Mucosa of rectum (tissue), 2 donors: ENCODE results near the gene MICAL3.
"Not testable (repeated sequence)": the region's sequence is repeated elsewhere in the genome, so short reads cannot be mapped to it uniquely, and the experiment has no call there.

ENCODE experiments used
- H3K27ac ChIP-seq, 2 donors: one replicate each; pipeline ENCODE4 v1.7.0; 2013; ENCODE audit warnings: inconsistent platforms in 2 of 2, low read depth in 2 of 2, low read length in 2 of 2
- H3K27me3 ChIP-seq, 2 donors: one replicate each; pipeline ENCODE4 v1.7.0; 2013; ENCODE audit warnings: low read length in 2 of 2; ENCODE audit not compliant: control insufficient read depth in 2 of 2, insufficient read depth in 2 of 2
- H3K36me3 ChIP-seq, 2 donors: one replicate each; pipeline ENCODE4 v1.7.0; 2013; ENCODE audit warnings: low read length in 2 of 2; ENCODE audit not compliant: control insufficient read depth in 2 of 2, insufficient read depth in 2 of 2
- H3K4me1 ChIP-seq, 2 donors: one replicate each; pipeline ENCODE4 v1.7.0; 2013; ENCODE audit warnings: low read length in 2 of 2, mild to moderate bottlenecking in 1 of 2; ENCODE audit not compliant: control insufficient read depth in 2 of 2, insufficient read depth in 2 of 2
- H3K4me3 ChIP-seq, 2 donors: one replicate each; pipeline ENCODE4 v1.7.0; 2013; ENCODE audit warnings: low read length in 2 of 2
- H3K9ac ChIP-seq, 2 donors: one replicate each; pipeline ENCODE4 v1.7.0; 2013; ENCODE audit warnings: low read length in 2 of 2, low read depth in 1 of 2, mild to moderate bottlenecking in 1 of 2
- H3K9me3 ChIP-seq, 2 donors: one replicate each; pipeline ENCODE4 v1.7.0; 2013; ENCODE audit warnings: low read length in 2 of 2; ENCODE audit not compliant: control insufficient read depth in 2 of 2
- donor health status: healthy.
- donor health status: Normal muscosa, but diverticular disease.

MICAL3 gene

DNA sequence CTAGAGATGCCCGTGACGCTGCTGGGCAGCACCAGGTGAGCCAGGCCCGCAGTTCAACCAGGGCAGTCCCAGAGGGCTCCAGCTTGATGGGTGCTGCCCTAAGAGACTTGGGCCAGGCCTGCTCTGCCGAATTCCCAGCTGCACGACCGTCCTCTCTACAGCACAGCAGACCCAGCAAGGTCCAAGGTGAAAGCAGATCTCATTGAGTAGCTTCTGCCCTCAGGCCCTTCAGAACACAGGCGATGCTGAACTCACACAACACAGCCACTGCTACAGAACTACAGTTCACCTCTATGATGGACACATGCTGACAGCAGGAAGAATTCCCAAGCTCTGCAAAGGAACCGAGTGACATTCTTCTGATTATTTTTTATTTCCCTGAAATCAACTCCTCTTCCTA, 81.6 kb downstream of the MICAL3 start:
- no peaks in the 10 kb centered on the region for H3K36me3 ChIP-seq
- H3K9me3 ChIP-seq, result no peaks in the 10 kb centered on the region
- H3K4me1 ChIP-seq, result peaks cover 0 to 4% of the 10 kb centered on the region in 2 donors
- no peak overlapping the region for H3K4me3 ChIP-seq
- no peaks in the 10 kb centered on the region for H3K27me3 ChIP-seq
- H3K27ac ChIP-seq, result no peak overlapping the region
- H3K9ac ChIP-seq, result no peak overlapping the region

DNA sequence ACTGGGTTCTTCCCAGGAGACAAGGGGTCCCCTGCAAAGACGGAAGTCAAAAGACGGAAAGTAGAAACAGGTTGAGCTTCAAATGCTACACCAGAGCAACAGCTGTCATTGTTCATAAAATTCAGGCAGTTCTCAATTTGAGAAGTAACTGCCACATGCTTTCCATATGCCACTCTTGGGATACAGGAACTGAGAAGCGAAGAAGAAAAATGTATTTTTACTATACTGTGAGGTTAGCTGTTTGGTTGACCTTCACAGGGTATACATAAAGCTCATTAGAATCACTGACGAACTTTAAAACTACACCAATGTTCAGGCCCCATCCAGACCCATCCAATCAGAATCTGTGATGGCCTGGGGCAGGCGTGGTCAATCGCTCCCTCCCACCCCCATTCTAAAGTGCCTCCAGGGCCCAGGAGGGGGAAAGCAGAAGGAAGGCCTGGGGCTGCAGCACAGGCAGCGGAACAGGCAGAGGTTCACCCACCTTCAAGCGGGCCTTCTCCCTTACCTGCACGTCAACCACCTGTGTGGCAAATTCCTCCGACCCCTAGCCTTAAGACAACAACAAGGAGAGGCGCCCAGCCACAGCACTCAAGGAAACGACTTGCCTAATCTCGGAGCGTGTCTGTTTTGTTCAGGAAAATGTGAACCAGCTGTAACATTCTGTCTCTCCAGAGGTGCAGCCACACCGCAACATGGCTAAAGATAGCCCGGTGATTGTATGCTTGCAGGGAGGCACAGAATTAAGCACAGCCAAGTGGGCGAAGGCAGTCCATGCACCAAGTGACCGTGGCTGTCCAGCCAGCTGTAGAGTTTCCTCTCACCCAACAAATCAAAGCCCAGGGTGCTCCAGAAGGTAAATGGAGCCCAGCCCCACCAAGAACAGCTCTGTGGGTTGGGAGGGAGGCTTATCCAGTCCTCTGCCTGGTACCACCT, 82.6 kb downstream of the MICAL3 start:
- H3K9me3 ChIP-seq, result no peaks in the 10 kb centered on the region
- no peak overlapping the region for H3K9ac ChIP-seq
- peaks cover 0 to 4% of the 10 kb centered on the region in 2 donors for H3K4me1 ChIP-seq
- H3K27me3 ChIP-seq, result no peaks in the 10 kb centered on the region
- H3K36me3 ChIP-seq, result no peaks in the 10 kb centered on the region
- H3K4me3 ChIP-seq, result no peak overlapping the region
- H3K27ac ChIP-seq, result no peak overlapping the region

DNA sequence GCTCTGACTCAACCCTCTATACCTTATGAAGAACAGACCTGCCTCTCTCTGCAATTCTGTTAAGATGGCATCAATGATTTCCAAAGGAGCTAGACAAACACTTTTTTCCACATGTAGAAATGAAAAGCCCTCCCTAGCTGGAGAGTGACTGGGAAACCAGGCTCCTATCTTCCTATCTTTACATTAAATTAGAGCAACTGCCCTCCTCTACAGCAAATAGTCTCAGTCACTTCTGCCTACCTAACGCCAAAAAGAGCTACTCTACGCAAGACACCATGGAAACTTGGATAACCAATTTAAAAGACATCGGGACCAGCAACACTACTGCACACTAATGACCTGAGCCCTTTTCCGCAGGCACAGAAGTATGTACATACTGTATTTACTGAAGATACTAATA, 84.8 kb downstream of the MICAL3 start:
- Histone ChIP-seq H3K4me1 (peaks cover 0 to 4% of the 10 kb centered on the region in 2 donors), H3K9me3 (no peaks in the 10 kb centered on the region), H3K36me3 (no peaks in the 10 kb centered on the region), H3K27ac (no peak overlapping the region), H3K4me3 (no peak overlapping the region), H3K27me3 (no peaks in the 10 kb centered on the region), H3K9ac (no peak overlapping the region)

DNA sequence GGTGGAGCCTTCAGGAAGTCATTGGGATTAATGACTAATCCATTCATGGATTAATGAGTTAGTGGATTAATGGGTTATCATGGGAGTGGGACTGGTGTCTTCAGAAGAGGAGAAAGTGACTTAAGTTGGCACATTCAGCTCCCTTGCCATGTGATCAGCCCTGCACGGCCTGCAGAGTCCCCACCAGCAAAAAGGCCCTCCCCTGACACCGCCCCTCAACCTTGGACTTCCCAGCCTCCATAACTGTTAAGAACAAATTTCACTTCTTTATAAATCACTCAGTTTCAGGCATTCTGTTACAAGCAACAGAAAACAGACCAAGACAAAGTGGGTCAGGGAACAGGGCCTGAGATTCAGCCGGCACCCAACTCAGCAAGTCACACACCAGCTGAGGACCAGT, 85.3 kb downstream of the MICAL3 start:
- H3K9ac ChIP-seq, result no peak overlapping the region
- H3K27me3 ChIP-seq, result no peaks in the 10 kb centered on the region
- no peaks in the 10 kb centered on the region for H3K36me3 ChIP-seq
- H3K4me1 ChIP-seq, result peaks cover 0 to 3% of the 10 kb centered on the region in 2 donors
- no peaks in the 10 kb centered on the region for H3K9me3 ChIP-seq
- H3K27ac ChIP-seq, result no peak overlapping the region
- no peak overlapping the region for H3K4me3 ChIP-seq

DNA sequence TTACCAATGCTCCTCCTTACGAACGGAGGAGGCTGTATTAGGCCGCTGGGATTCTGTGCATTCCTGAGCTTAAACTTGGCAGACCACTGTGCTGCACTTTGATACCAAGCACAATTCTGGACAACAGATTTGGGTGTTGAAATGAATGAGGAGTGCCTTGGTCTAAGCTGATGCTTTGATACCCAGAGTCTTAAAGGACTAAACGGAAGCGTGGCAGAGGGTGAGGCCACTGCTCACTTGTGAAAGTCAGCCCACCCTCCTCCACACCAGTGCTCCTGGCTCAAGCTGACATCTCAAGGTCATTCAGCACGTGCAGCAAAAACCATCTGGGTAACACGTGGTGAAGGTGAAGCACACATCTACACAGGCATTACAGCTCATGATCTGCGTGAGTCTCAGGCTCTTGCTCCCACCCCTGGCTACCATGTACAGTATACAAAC, 85.9 kb downstream of the MICAL3 start:
- Histone ChIP-seq H3K4me3 (no peak overlapping the region), H3K9ac (no peak overlapping the region), H3K36me3 (no peaks in the 10 kb centered on the region), H3K27me3 (no peaks in the 10 kb centered on the region), H3K27ac (no peak overlapping the region), H3K9me3 (no peaks in the 10 kb centered on the region), H3K4me1 (no peaks in the 10 kb centered on the region)

DNA sequence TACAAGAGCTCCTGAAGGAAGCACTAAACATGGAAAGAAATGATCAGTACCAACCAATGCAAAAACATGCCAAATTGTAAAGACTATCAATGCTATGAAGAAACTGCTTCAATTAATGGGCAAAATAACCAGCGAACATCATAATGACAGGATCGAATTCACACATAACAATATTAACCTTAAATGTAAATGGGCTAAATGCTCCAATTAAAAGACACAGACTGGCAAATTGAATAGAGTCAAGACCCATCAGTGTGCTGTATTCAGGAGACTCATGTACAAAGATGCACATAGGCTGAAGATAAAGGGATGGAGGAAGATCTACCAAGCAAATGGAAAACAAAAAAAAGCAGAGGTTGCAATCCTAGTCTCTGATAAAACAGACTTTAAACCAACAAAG, 91.9 kb downstream of the MICAL3 start:
- H3K9ac ChIP-seq, H3K4me3 ChIP-seq, H3K27ac ChIP-seq, H3K9me3 ChIP-seq, H3K27me3 ChIP-seq, H3K4me1 ChIP-seq, H3K36me3 ChIP-seq: not testable (repeated sequence)

DNA sequence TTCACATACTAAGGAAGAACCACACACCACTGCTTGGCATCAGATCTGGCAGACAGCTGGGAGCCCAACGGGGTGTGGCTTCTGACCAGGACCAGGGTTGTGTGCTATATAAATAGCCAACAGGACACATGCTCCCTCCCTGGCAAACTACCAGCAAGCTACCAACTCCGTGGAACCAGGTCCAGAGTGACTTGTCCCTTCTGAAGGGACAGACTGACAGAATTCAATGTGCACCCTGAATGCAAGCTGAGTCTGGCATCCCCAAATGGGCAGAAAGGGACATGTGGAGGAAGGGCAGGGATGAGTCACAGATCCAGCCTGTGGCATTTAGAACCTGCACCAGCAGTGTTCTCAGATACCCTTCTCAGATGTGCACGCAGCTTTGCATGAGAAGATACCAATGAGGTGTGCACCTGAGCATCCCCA, 92.9 kb downstream of the MICAL3 start:
- peaks cover 6% of the 10 kb centered on the region in 2 donors for H3K4me1 ChIP-seq
- no peak overlapping the region for H3K27ac ChIP-seq
- H3K4me3 ChIP-seq, result no peak overlapping the region
- no peaks in the 10 kb centered on the region for H3K27me3 ChIP-seq
- H3K9me3 ChIP-seq, result no peaks in the 10 kb centered on the region
- H3K36me3 ChIP-seq, result no peaks in the 10 kb centered on the region
- H3K9ac ChIP-seq, result no peak overlapping the region

DNA sequence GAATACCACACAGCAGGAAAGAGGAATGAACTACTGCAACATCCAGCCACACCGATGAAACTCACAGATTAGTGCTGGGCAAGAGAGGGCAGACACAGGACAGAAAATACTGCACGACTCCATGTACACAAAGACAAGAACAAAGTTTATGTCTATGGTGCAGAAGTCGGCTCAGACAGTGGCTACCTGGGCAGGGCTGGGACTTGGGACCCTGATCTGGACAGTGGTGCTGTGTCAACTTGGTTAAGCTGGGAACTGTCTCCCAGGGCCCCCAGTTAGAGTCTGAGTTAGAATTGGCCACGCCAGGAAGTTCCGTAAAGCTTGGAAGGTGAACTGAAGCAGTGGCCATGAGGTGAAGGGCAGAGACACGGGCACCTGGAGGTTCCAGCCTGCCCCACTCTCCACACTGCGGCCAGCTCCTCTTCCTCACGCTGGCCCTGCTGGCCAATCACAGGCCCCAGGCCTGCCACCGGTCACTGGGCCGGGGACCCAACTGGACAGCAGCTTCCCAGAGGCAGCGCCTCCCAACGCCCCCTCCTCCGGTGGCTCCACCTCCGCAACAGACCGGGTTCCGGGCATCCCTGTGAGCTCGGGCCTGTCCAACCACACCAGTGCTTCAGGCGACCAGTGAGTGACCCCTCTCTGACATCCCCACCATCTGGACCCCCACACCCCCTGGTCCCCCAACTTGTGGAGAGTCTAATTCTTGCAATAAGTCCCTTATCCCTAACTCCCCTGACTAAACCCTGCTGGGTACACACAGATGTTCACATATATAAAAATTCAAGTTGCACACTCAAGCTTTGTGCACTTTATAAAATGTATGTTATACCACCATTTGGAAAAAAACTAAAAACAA, 93.7 kb downstream of the MICAL3 start:
- Histone ChIP-seq H3K9ac (no peak overlapping the region), H3K27ac (no peak overlapping the region), H3K4me1 (peaks cover 6 to 7% of the 10 kb centered on the region in 2 donors), H3K36me3 (no peaks in the 10 kb centered on the region), H3K4me3 (no peak overlapping the region), H3K9me3 (no peaks in the 10 kb centered on the region), H3K27me3 (no peaks in the 10 kb centered on the region)

DNA sequence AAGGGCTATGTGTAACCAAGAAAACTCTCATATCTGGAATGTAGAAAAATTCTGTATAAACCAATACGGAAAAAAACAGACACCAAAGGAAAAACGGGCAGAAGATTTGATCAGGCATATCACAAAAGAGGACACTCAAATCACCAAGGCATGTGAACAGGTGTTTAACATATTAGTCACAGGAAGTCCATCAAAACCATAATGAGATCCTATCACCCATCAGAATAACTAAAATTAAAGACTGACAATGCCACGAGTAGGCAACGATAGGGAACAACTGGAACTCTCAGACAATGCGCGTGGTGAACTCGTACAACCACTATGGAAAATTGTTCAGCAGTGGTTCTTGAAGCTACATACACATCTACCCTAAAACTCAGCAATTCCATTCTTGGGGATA, 94.5 kb downstream of the MICAL3 start:
- no peaks in the 10 kb centered on the region for H3K27me3 ChIP-seq
- no peaks in the 10 kb centered on the region for H3K9me3 ChIP-seq
- H3K4me3 ChIP-seq, result no peak overlapping the region
- no peak overlapping the region for H3K27ac ChIP-seq
- H3K4me1 ChIP-seq, result peaks cover 6 to 8% of the 10 kb centered on the region in 2 donors
- H3K36me3 ChIP-seq, result no peaks in the 10 kb centered on the region
- no peak overlapping the region for H3K9ac ChIP-seq

DNA sequence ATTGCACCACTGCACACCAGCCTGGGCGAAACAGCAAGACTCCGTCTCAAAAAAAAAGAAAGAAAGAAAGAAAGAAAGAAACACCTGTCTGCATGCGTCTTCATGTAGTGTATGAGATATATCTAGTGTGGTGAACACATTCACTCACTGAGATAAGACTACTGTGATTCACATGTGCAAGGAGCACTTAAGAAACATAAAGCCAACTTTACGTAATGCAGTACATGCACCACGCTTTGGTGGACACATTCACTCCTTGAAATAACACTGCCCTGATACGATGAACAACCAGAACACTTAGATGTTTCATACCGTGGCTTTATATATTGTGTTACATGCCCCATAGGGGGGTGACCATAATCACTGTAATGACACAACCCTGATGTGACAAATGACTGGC, 96.0 kb downstream of the MICAL3 start:
- H3K4me3 ChIP-seq, result no peak overlapping the region
- H3K9me3 ChIP-seq, result no peaks in the 10 kb centered on the region
- H3K9ac ChIP-seq, result no peak overlapping the region
- H3K4me1 ChIP-seq, result peaks cover 6 to 13% of the 10 kb centered on the region in 2 donors
- no peaks in the 10 kb centered on the region for H3K36me3 ChIP-seq
- no peak overlapping the region for H3K27ac ChIP-seq
- H3K27me3 ChIP-seq, result no peaks in the 10 kb centered on the region
